Stomach (tissue), 9 donors: ENCODE results near the gene AGMO. TPM values are rescaled to one million over a fixed set of nuclear protein-coding genes. Genes with fewer than 3 reads are reported as not detected.
A peak's percentile ranks its signal among the peaks of the same experiment; 100 is the strongest.

Experiments
- DNase-seq, 2 donors: peaks; one replicate each; pipeline versions ENCODE4 v3.0.0 to v3.0.0-alpha.2; 2013 to 2019
- H3K27ac ChIP-seq, 5 donors: fragments of 200-600 bp in 4 of 5; sonication (generic) in 4 of 5; one replicate each; pipeline ENCODE4 v1.5.1; 2013 to 2019; ENCODE audit warnings: mild to moderate bottlenecking in 1 of 5, moderate library complexity in 1 of 5
- H3K27me3 ChIP-seq, 3 donors: fragments of 200-600 bp; sonication (generic); one replicate each; pipeline ENCODE4 v1.5.1; 2017 to 2019; ENCODE audit warnings: mixed run types in 1 of 3
- H3K36me3 ChIP-seq, 4 donors: fragments of 200-600 bp; sonication (generic); 1 replicate in 3 of 4; 2 replicates in 1 of 4; pipeline ENCODE4 v1.5.1; 2016 to 2019
- H3K4me1 ChIP-seq, 4 donors: fragments of 200-600 bp; sonication (generic); one replicate each; pipeline ENCODE4 v1.5.1; 2016 to 2019
- H3K4me3 ChIP-seq, 4 donors: fragments of 200-600 bp; sonication (generic) in 3 of 4; one replicate each; pipeline ENCODE4 v1.5.1; 2016 to 2019; ENCODE audit warnings: mild to moderate bottlenecking in 1 of 4
- H3K9me3 ChIP-seq, 4 donors: fragments of 200-600 bp; sonication (generic); one replicate each; pipeline ENCODE4 v1.5.1; 2016 to 2019
- CTCF ChIP-seq, 7 experiments: fragments of 450-650 bp in 4 of 7; fragments of 200-600 bp in 3 of 7; sonication (generic) in 3 of 7; IDR thresholded peaks; one replicate each; pipeline ENCODE4 v1.5.1; 2016 to 2019; ENCODE audit warnings: antibody characterized with exemption in 7 of 7, control low read depth in 2 of 7, mild to moderate bottlenecking in 1 of 7
- EP300 ChIP-seq: sonication (generic); formaldehyde crosslinking; IDR thresholded peaks from one replicate; pipeline ENCODE4 v1.6.1; 2017; ENCODE audit warnings: antibody characterized with exemption
- POLR2A ChIP-seq, 4 donors: fragments of 450-650 bp; IDR thresholded peaks; one replicate each; pipeline ENCODE4 v1.6.1; 2016; ENCODE audit warnings: antibody characterized with exemption in 4 of 4, control low read depth in 2 of 4, mild to moderate bottlenecking in 1 of 4, moderate library complexity in 1 of 4
- POLR2AphosphoS5 ChIP-seq, 3 donors: sonication (generic); formaldehyde crosslinking; IDR thresholded peaks; one replicate each; pipeline ENCODE4 v1.6.1; 2016; ENCODE audit warnings: antibody characterized with exemption in 3 of 3
- WGBS, 5 donors: extraction: QIAGEN DNeasy Blood & Tissue Kit in 3 of 5; methylation state at CpG; one replicate each; pipeline versions ENCODE4 v1.1.5 to v1.1.7; 2013 to 2018; 5-methylcytosine and 5-hydroxymethylcytosine counted together
- intact Hi-C: fragments of 100-400 bp; cut with DNase I; formaldehyde crosslinking; loops from one replicate; pipeline ENCODE4 v1.15.1; 2023; ENCODE audit warnings: low total_unique reads
- polyA plus RNA-seq, 3 donors: library from polyadenylated mRNA; stranded (reverse); fragments of 200-250 nt; gene quantifications; one replicate each; pipeline ENCODE4 v1.2.3, GENCODE V29; 2013
- total RNA-seq, 5 donors: library from RNA; depleted of rRNA; stranded (reverse); fragments of >200 nt; gene quantifications; one replicate each; pipeline versions ENCODE4 v1.1.0 to v1.2.3, GENCODE V29; 2014 to 2016
- donor health status: healthy with polysubstance abuse.
- donor health status: Bipolar disorder and iron deficiency.
- donor health status: healthy.

AGMO gene
- total and polyA plus RNA-seq, 8 donors: 0.03 to 33.0 (median 5.0) TPM; not detected in 5

GRCh38 chr7:15604166-15604565 is 42.4 kb upstream of the AGMO start:
- no peak overlapping the region for H3K27ac ChIP-seq
- peaks cover 0 to 13% (median 5%) of the 10 kb centered on the region in 4 donors for H3K9me3 ChIP-seq
- DNase-seq: no peak
- no peaks in the 10 kb centered on the region for H3K4me1 ChIP-seq
- H3K4me3 ChIP-seq: no peak overlapping the region
- intact Hi-C loops: no loop called here
- no peaks in the 10 kb centered on the region for H3K36me3 ChIP-seq
- TF ChIP-seq EP300 (no peak), CTCF (IDR thresholded peaks at IDR 0.05) (no peak), POLR2A (IDR thresholded peaks at IDR 0.05) (no peak), POLR2AphosphoS5 (IDR thresholded peaks at IDR 0.05) (no peak)
- 91 to 99% (median 96%) methylated on average over 1 of the region's 1 CpG for WGBS, 5 donors
- H3K27me3 ChIP-seq: no peaks in the 10 kb centered on the region

GRCh38 chr7:15603124-15603523 is 41.3 kb upstream of the AGMO start:
- Histone ChIP-seq H3K27ac (no peak overlapping the region), H3K4me3 (no peak overlapping the region), H3K4me1 (no peaks in the 10 kb centered on the region), H3K27me3 (no peaks in the 10 kb centered on the region), H3K9me3 (peaks cover 0 to 16% (median 7%) of the 10 kb centered on the region in 4 donors), H3K36me3 (no peaks in the 10 kb centered on the region)
- DNase-seq: no peak
- no peak for TF ChIP-seq CTCF (IDR thresholded peaks at IDR 0.05)
- no peak for TF ChIP-seq POLR2AphosphoS5 (IDR thresholded peaks at IDR 0.05)
- TF ChIP-seq EP300: no peak
- TF ChIP-seq POLR2A (IDR thresholded peaks at IDR 0.05): no peak
- intact Hi-C loops: no loop called here
- 59 to 84% (median 64%) methylated on average over 2 of the region's 2 CpGs for WGBS, 5 donors

GRCh38 chr7:15602236-15602635 is 40.4 kb upstream of the AGMO start:
- no peak for TF ChIP-seq EP300
- H3K27ac ChIP-seq: no peak overlapping the region
- WGBS, 5 donors: 39 to 60% (median 55%) methylated on average over 1 of the region's 1 CpG
- intact Hi-C loops: no loop called here
- H3K27me3 ChIP-seq: no peaks in the 10 kb centered on the region
- H3K4me1 ChIP-seq: no peaks in the 10 kb centered on the region
- peak in 1 of 2 donors; percentile 26 for DNase-seq
- no peaks in the 10 kb centered on the region for H3K36me3 ChIP-seq
- peaks cover 0 to 16% (median 7%) of the 10 kb centered on the region in 4 donors for H3K9me3 ChIP-seq
- H3K4me3 ChIP-seq: no peak overlapping the region

- TF ChIP-seq POLR2A (IDR thresholded peaks at IDR 0.05) (no peak), CTCF (IDR thresholded peaks at IDR 0.05) (no peak), EP300 (no peak), POLR2AphosphoS5 (IDR thresholded peaks at IDR 0.05) (no peak)
- Histone ChIP-seq H3K4me1 (no peaks in the 10 kb centered on the region), H3K9me3 (peaks cover 0 to 16% (median 7%) of the 10 kb centered on the region in 4 donors), H3K27ac (no peak overlapping the region), H3K27me3 (no peaks in the 10 kb centered on the region), H3K36me3 (no peaks in the 10 kb centered on the region), H3K4me3 (no peak overlapping the region)
- DNase-seq: no peak
- intact Hi-C loops: no loop called here
- 57 to 80% (median 76%) methylated on average over 1 of the region's 1 CpG for WGBS, 5 donors
These were observed 39.4 kb upstream of the AGMO start for GRCh38 chr7:15601175-15601574.

- Histone ChIP-seq H3K9me3 (peaks cover 0 to 16% (median 7%) of the 10 kb centered on the region in 4 donors), H3K36me3 (no peaks in the 10 kb centered on the region), H3K4me1 (no peaks in the 10 kb centered on the region), H3K27me3 (no peaks in the 10 kb centered on the region), H3K4me3 (no peak overlapping the region), H3K27ac (no peak overlapping the region)
- no peak for DNase-seq
- WGBS, 5 donors: 43 to 93% (median 83%) methylated on average over 1 to 4 of the region's 4 CpGs
- TF ChIP-seq POLR2AphosphoS5 (IDR thresholded peaks at IDR 0.05): no peak
- TF ChIP-seq CTCF (IDR thresholded peaks at IDR 0.05): no peak
- intact Hi-C loops: no loop called here
These were observed 38.5 kb upstream of the AGMO start for GRCh38 chr7:15600298-15600697.
